GM12878 (cell line): ENCODE measurements around the gene NOL4L. TPM values are rescaled to one million over a fixed set of nuclear protein-coding genes. Genes with fewer than 3 reads are reported as not detected.

Source experiments
- FOXM1 ChIP-seq: IDR thresholded peaks from 2 replicates; pipeline ENCODE4 v1.6.1; 2012; ENCODE audit warnings: low read depth, mild to moderate bottlenecking, inconsistent platforms, low read length, moderate library complexity
- RAD21 ChIP-seq: IDR thresholded peaks from 2 replicates; pipeline ENCODE4 v1.6.1; 2011; ENCODE audit warnings: mild to moderate bottlenecking, low read depth, low read length, moderate library complexity; ENCODE audit not compliant: insufficient read depth
- SMARCA5 ChIP-seq: fragments of 450-650 bp; IDR thresholded peaks from 2 replicates; pipeline ENCODE4 v1.6.1; 2017; ENCODE audit warnings: mild to moderate bottlenecking
- SMC3 ChIP-seq: IDR thresholded peaks from 2 replicates; pipeline ENCODE4 v1.6.1; 2011; ENCODE audit warnings: low read length, improper control_type of control experiment, borderline replicate concordance
- SPI1 ChIP-seq: IDR thresholded peaks from 2 replicates; pipeline ENCODE4 v1.6.1; 2011; ENCODE audit warnings: low read depth, mild to moderate bottlenecking, low read length, moderate library complexity, borderline replicate concordance; ENCODE audit not compliant: insufficient read depth
- polyA plus RNA-seq, 11 experiments: library from polyadenylated mRNA; depleted of rRNA in 4 of 11; unstranded in 6 of 11; stranded (reverse) in 5 of 11; fragments of >200 nt; fragmentation: Nextera tagmentation in 4 of 11; fragmentation: Illumina TruSeq in 1 of 11; extraction: Ambion mirVana in 4 of 11; extraction: Trizol in 1 of 11; gene quantifications; 1 replicate in 1 of 11; 2 replicates in 10 of 11; pipeline versions ENCODE4 v1.2.1 to v1.2.3, GENCODE V29; 2011 to 2016; ENCODE audit warnings: inconsistent platforms in 2 of 11, missing spikeins in 2 of 11, low read depth in 1 of 11
- total RNA-seq, 4 experiments: library from RNA; depleted of rRNA in 3 of 4; stranded (reverse); fragments of >200 nt in 3 of 4; fragmentation: Illumina TruSeq in 1 of 4; extraction: Trizol in 1 of 4; gene quantifications; 2 replicates each; pipeline versions ENCODE4 v1.2.1 to v1.2.3, GENCODE V29; 2013 to 2021
- TF ChIP-seq, protein P1 (sequence below): IDR thresholded peaks from 2 replicates; pipeline ENCODE4 v1.6.1; 2012; ENCODE audit warnings: low read depth, low read length, improper control_type of control experiment
- TF ChIP-seq, protein P2 (sequence below): fragments of 450-650 bp; IDR thresholded peaks from 2 replicates; pipeline ENCODE4 v1.6.1; 2016; ENCODE audit warnings: mild to moderate bottlenecking

NOL4L gene
- total and polyA plus RNA-seq, 10 of the 15 experiments (the other 5 are each of a cell fraction or from before 2014, with no cell fraction given) = 2.3 to 24.0 (median 8.0) TPM

DNA sequence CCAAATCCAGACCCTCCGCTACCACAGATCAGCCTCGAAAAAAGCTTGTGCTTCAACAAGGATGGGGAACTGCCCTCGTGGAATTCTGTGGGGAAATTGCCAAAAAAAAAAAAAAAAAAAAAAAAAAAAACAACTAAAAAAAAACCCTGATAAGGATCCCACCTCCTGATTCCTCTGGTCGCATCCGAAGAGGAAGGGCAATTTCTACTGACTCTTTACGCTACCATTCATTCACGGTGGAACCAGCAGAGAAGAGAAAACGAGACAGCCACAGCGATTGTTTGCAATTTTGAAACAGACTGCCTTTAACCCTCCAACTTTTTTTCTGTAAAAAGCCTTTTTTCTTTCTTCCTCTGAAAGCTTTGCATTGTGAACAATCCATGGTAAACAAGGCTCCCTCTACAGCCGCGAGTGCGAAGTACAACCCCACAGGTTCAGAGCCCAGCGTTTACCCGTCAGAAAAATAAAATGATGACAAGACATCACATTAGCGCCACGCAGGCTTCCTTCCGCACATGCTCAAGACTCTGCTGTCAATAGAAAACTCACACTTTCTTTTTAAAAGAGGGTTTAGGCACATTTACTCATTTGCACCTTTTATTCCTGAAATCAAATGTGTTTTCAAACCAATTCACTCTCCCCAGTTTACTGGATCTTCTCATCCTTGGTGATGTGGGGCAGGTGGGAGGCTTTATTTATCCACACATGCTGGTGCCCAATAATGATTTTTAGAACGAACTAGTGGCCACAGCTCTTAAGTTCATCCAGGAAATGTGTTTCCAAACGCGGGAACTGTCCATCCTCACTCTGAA, 100.0 kb downstream of the NOL4L start (continued):
- TF ChIP-seq SPI1 (0 out of 2 replicates have a peak, but pooled peaks have one; percentile 6), RAD21 (peak; percentile 61), FOXM1 (peak; percentile 52; the same call in 1 of the 2 replicates), SMARCA5 (peak; percentile 24; the same call in 1 of the 2 replicates), SMC3 (peak; percentile 30; the same call in 1 of the 2 replicates)
- TF ChIP-seq, protein P1, sequence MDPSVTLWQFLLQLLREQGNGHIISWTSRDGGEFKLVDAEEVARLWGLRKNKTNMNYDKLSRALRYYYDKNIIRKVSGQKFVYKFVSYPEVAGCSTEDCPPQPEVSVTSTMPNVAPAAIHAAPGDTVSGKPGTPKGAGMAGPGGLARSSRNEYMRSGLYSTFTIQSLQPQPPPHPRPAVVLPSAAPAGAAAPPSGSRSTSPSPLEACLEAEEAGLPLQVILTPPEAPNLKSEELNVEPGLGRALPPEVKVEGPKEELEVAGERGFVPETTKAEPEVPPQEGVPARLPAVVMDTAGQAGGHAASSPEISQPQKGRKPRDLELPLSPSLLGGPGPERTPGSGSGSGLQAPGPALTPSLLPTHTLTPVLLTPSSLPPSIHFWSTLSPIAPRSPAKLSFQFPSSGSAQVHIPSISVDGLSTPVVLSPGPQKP = no peak
- TF ChIP-seq, protein P2, sequence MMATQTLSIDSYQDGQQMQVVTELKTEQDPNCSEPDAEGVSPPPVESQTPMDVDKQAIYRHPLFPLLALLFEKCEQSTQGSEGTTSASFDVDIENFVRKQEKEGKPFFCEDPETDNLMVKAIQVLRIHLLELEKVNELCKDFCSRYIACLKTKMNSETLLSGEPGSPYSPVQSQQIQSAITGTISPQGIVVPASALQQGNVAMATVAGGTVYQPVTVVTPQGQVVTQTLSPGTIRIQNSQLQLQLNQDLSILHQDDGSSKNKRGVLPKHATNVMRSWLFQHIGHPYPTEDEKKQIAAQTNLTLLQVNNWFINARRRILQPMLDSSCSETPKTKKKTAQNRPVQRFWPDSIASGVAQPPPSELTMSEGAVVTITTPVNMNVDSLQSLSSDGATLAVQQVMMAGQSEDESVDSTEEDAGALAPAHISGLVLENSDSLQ = peak; percentile 47; the same call in 1 of the 2 replicates
